Measurements from ENCODE around the gene RPL36.
"Not testable (repeated sequence)": the region's sequence is repeated elsewhere in the genome, so short reads cannot be mapped to it uniquely, and the experiment has no call there.

The RPL36 gene

GRCh38 chr19:5727453-5728050 lies 37.5 kb downstream of the RPL36 start:
- DNase-seq (ENCODE audit: low read depth in 1 of 2, low spot score in 1 of 2), result no peak
- no peak for TF ChIP-seq JUND (IDR thresholded peaks at IDR 0.05; ENCODE audit: low read depth)
- in situ Hi-C loops (cut with HindIII; ENCODE audit: low pct_unique_long_range_greater_than_20kb, low sequenced_read_pairs), result no loop called here

- DNase-seq (ENCODE audit: low read depth in 1 of 2, low spot score in 1 of 2); in situ Hi-C loops (cut with HindIII; ENCODE audit: low pct_unique_long_range_greater_than_20kb, low sequenced_read_pairs): not testable (repeated sequence)
Measured at GRCh38 chr19:5733172-5733571, 43.1 kb downstream of the RPL36 start.

GRCh38 chr19:5738423-5738822 lies 48.3 kb downstream of the RPL36 start:
- no peak for DNase-seq (ENCODE audit: low read depth in 1 of 2, low spot score in 1 of 2)

More at GRCh38 chr19:5738423-5738822, 48.3 kb downstream of the RPL36 start:
- in situ Hi-C loops (cut with HindIII; ENCODE audit: low pct_unique_long_range_greater_than_20kb, low sequenced_read_pairs), result no loop called here
- no peak for TF ChIP-seq JUND (IDR thresholded peaks at IDR 0.05; ENCODE audit: low read depth)

Measured in T47D (cell line).